ENCODE data around the gene INPP4B.

INPP4B gene

DNA sequence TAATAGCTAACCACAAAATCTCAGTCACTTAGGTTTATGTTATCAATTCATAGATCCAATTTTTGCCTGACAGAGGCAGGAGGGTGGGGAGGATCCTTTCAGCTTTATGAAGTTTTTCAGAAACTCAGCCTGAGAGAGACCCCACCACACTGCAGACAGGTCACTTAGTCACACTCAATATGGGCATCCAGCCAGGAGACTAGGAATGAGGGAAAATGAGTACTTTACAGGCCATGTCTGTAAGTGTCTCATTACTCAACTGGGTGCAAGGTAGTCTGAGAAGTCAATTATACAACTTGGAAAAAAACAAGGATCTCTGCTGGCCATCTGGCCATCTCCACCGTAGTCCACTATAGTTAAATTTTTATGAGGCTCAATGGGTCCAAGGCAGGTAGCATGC, 365.9 kb downstream of the INPP4B start:
- no peaks in the 10 kb centered on the region for H3K27me3 ChIP-seq (ENCODE audit: low read depth, low read length)
- H3K9me3 ChIP-seq (ENCODE audit: insufficient read depth, low read length), result no peaks in the 10 kb centered on the region
- H3K9ac ChIP-seq (ENCODE audit: low read length), result no peak overlapping the region
- H2AFZ ChIP-seq (ENCODE audit: low read depth, low read length), result no peak overlapping the region
- H3K36me3 ChIP-seq (replicated peaks; ENCODE audit: low read depth, low read length), result no peaks in the 10 kb centered on the region
- H4K20me1 ChIP-seq (ENCODE audit: insufficient read depth, low read length), result no peaks in the 10 kb centered on the region
- H3K4me3 ChIP-seq (ENCODE audit: low read length), result no peak overlapping the region
- H3K4me2 ChIP-seq (ENCODE audit: low read length), result no peak overlapping the region
- TF ChIP-seq CTCF (IDR thresholded peaks at IDR 0.05; ENCODE audit: low read depth, low read length) (no peak), EZH2phosphoT487 (IDR thresholded peaks at IDR 0.05; ENCODE audit: low read depth) (no peak)
- no peak overlapping the region for H3K27ac ChIP-seq (ENCODE audit: low read length)
- H3K79me2 ChIP-seq (ENCODE audit: low read length), result no peaks in the 10 kb centered on the region
- H3K4me1 ChIP-seq (ENCODE audit: low read length), result peaks cover 3% of the 10 kb centered on the region

DNA sequence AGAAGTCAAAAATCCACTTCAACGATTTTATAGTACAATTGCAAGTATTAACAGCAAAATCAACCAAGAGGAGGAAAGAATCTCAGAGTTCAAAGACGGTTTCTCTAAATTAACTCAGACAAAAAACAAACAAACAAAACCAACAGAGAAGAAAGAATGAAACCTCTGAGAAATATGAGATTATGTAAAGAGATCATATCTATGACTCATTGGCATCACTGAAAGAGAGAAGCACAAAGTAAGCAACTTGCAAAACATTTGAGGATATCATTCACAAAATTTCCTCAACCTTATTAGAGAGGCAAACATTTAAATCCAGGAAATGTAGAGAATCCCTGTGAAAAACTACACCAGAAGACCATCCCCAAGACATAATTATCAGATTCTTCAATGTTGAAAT, 370.4 kb downstream of the INPP4B start:
- Histone ChIP-seq H3K4me2 (ENCODE audit: low read length) (no peak overlapping the region), H3K9ac (ENCODE audit: low read length) (no peak overlapping the region), H3K27ac (ENCODE audit: low read length) (no peak overlapping the region)

GRCh38 chr4:142474398-142475087, 371.6 kb downstream of the INPP4B start:
- H3K9me3 ChIP-seq (ENCODE audit: insufficient read depth, low read length), result no peaks in the 10 kb centered on the region
- no peaks in the 10 kb centered on the region for H3K79me2 ChIP-seq (ENCODE audit: low read length)
- H3K4me2 ChIP-seq (ENCODE audit: low read length), result no peak overlapping the region
- H3K4me3 ChIP-seq (ENCODE audit: low read length), result no peak overlapping the region
- TF ChIP-seq CTCF (IDR thresholded peaks at IDR 0.05; ENCODE audit: low read depth, low read length), result no peak
- no peak for TF ChIP-seq EZH2phosphoT487 (IDR thresholded peaks at IDR 0.05; ENCODE audit: low read depth)
- no peaks in the 10 kb centered on the region for H3K36me3 ChIP-seq (replicated peaks; ENCODE audit: low read depth, low read length)
- H2AFZ ChIP-seq (ENCODE audit: low read depth, low read length), result no peak overlapping the region
- H4K20me1 ChIP-seq (ENCODE audit: insufficient read depth, low read length), result no peaks in the 10 kb centered on the region
- no peaks in the 10 kb centered on the region for H3K27me3 ChIP-seq (ENCODE audit: low read depth, low read length)
- H3K27ac ChIP-seq (ENCODE audit: low read length), result no peak overlapping the region
- H3K4me1 ChIP-seq (ENCODE audit: low read length), result no peaks in the 10 kb centered on the region
- H3K9ac ChIP-seq (ENCODE audit: low read length), result no peak overlapping the region

More for the DNA sequence above, 370.4 kb downstream of the INPP4B start:
- Histone ChIP-seq H3K36me3 (replicated peaks; ENCODE audit: low read depth, low read length) (no peaks in the 10 kb centered on the region), H3K4me3 (ENCODE audit: low read length) (no peak overlapping the region), H4K20me1 (ENCODE audit: insufficient read depth, low read length) (no peaks in the 10 kb centered on the region), H3K27me3 (ENCODE audit: low read depth, low read length) (no peaks in the 10 kb centered on the region), H3K4me1 (ENCODE audit: low read length) (no peaks in the 10 kb centered on the region), H2AFZ (ENCODE audit: low read depth, low read length) (no peak overlapping the region), H3K9me3 (ENCODE audit: insufficient read depth, low read length) (no peaks in the 10 kb centered on the region), H3K79me2 (ENCODE audit: low read length) (no peaks in the 10 kb centered on the region)
- no peak for TF ChIP-seq EZH2phosphoT487 (IDR thresholded peaks at IDR 0.05; ENCODE audit: low read depth)
- TF ChIP-seq CTCF (IDR thresholded peaks at IDR 0.05; ENCODE audit: low read depth, low read length), result no peak

DNA sequence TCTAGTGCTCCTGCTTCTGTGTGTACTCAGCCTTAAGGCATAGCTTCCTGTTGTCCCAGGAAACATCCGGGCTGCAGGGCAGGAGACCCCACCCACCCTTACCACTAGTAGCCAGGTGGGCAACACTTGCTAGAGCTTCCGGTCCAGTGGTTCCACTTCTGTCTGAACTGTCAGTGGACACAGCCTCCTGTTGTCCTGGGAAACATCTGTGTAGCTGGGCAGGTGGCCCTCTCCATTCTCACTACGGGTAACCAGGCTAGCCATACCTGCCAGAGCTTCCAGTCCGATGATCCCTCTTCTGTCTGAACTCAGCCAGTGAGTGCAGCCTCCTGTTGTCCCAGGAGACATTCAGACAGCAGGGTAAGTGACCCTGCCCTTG, 372.2 kb downstream of the INPP4B start:
- no peaks in the 10 kb centered on the region for H3K79me2 ChIP-seq (ENCODE audit: low read length)
- no peak overlapping the region for H3K4me3 ChIP-seq (ENCODE audit: low read length)
- TF ChIP-seq EZH2phosphoT487 (IDR thresholded peaks at IDR 0.05; ENCODE audit: low read depth) (no peak), CTCF (IDR thresholded peaks at IDR 0.05; ENCODE audit: low read depth, low read length) (no peak)
- no peaks in the 10 kb centered on the region for H3K27me3 ChIP-seq (ENCODE audit: low read depth, low read length)
- no peaks in the 10 kb centered on the region for H3K4me1 ChIP-seq (ENCODE audit: low read length)
- H3K4me2 ChIP-seq (ENCODE audit: low read length), result no peak overlapping the region
- H4K20me1 ChIP-seq (ENCODE audit: insufficient read depth, low read length), result no peaks in the 10 kb centered on the region
- H3K36me3 ChIP-seq (replicated peaks; ENCODE audit: low read depth, low read length), result no peaks in the 10 kb centered on the region
- no peaks in the 10 kb centered on the region for H3K9me3 ChIP-seq (ENCODE audit: insufficient read depth, low read length)
- no peak overlapping the region for H3K9ac ChIP-seq (ENCODE audit: low read length)
- H3K27ac ChIP-seq (ENCODE audit: low read length), result no peak overlapping the region
- no peak overlapping the region for H2AFZ ChIP-seq (ENCODE audit: low read depth, low read length)
